HepG2 (cell line): ENCODE measurements around the gene TPD52L2. TPM values are rescaled to one million over a fixed set of nuclear protein-coding genes. Genes with fewer than 3 reads are reported as not detected.

Source experiments
- ARID5B ChIP-seq: IDR thresholded peaks from 2 replicates; pipeline ENCODE4 v1.4.0; 2020; ENCODE audit warnings: mild to moderate bottlenecking, missing genetic modification reagents
- BHLHE40 ChIP-seq: IDR thresholded peaks from 2 replicates; pipeline ENCODE4 v1.6.1; 2011; ENCODE audit warnings: low read length, improper control_type of control experiment
- JDP2 ChIP-seq: sonication (generic); formaldehyde crosslinking; IDR thresholded peaks from 2 replicates; pipeline ENCODE4 v1.8.1; 2022; ENCODE audit warnings: missing genetic modification reagents, borderline replicate concordance
- JUN ChIP-seq: sonication (generic); formaldehyde crosslinking; IDR thresholded peaks from 2 replicates; pipeline ENCODE4 v1.4.0; 2020; ENCODE audit warnings: mild to moderate bottlenecking, missing genetic modification reagents
- KLF9 ChIP-seq: IDR thresholded peaks from 2 replicates; pipeline ENCODE4 v1.6.1; 2016; ENCODE audit warnings: low read depth
- RAD21 ChIP-seq: fragments of 450-650 bp; formaldehyde crosslinking; IDR thresholded peaks from 2 replicates; pipeline ENCODE4 v1.5.0; 2020; ENCODE audit warnings: mild to moderate bottlenecking
- RARG ChIP-seq: sonication (generic); formaldehyde crosslinking; IDR thresholded peaks from 2 replicates; pipeline ENCODE4 v1.4.0; 2020; ENCODE audit warnings: low read depth, mild to moderate bottlenecking, missing genetic modification reagents
- RFXANK ChIP-seq: IDR thresholded peaks from 2 replicates; pipeline ENCODE4 v1.6.1; 2016
- SMC3 ChIP-seq: IDR thresholded peaks from 2 replicates; pipeline ENCODE4 v1.6.1; 2011; ENCODE audit warnings: low read length, improper control_type of control experiment
- SOX5 ChIP-seq: IDR thresholded peaks from 2 replicates; pipeline ENCODE4 v1.6.1; 2016; ENCODE audit warnings: borderline replicate concordance
- STAG1 ChIP-seq: sonication (generic); formaldehyde crosslinking; IDR thresholded peaks from 2 replicates; pipeline ENCODE4 v1.4.0; 2020; ENCODE audit warnings: missing genetic modification reagents
- THAP9 ChIP-seq: sonication (generic); formaldehyde crosslinking; IDR thresholded peaks from 2 replicates; pipeline ENCODE4; 2020; ENCODE audit warnings: missing genetic modification reagents, mild to moderate bottlenecking, borderline replicate concordance
- XRCC5 ChIP-seq: fragments of 200-400 bp; formaldehyde crosslinking; optimal IDR thresholded peaks from 2 replicates; pipeline ENCODE3; 2017; ENCODE audit warnings: mild to moderate bottlenecking, low read length
- ZFP1 ChIP-seq: IDR thresholded peaks from 2 replicates; pipeline ENCODE4 v1.6.1; 2016
- ZNF12 ChIP-seq: sonication (generic); formaldehyde crosslinking; IDR thresholded peaks from 2 replicates; pipeline ENCODE4 v1.5.0; 2020; ENCODE audit warnings: missing genetic modification reagents
- ZNF34 ChIP-seq: sonication (generic); formaldehyde crosslinking; IDR thresholded peaks from 2 replicates; pipeline ENCODE4 v1.4.0; 2020; ENCODE audit warnings: mild to moderate bottlenecking, missing genetic modification reagents, borderline replicate concordance
- ZNF354B ChIP-seq: sonication (generic); formaldehyde crosslinking; IDR thresholded peaks from 2 replicates; pipeline ENCODE4 v1.8.0; 2022; ENCODE audit warnings: mild to moderate bottlenecking, missing genetic modification reagents
- ZNF512B ChIP-seq: sonication (generic); formaldehyde crosslinking; IDR thresholded peaks from 2 replicates; pipeline ENCODE4 v1.5.1; 2020; ENCODE audit warnings: missing genetic modification reagents, mild to moderate bottlenecking, borderline replicate concordance
- ZNF614 ChIP-seq: IDR thresholded peaks from 2 replicates; pipeline ENCODE4 v1.6.1; 2018; ENCODE audit warnings: missing biosample characterization, missing genetic modification reagents, inconsistent platforms, borderline replicate concordance
- ZNF619 ChIP-seq: sonication (generic); formaldehyde crosslinking; IDR thresholded peaks from 2 replicates; pipeline ENCODE4 v1.4.0; 2020; ENCODE audit warnings: mild to moderate bottlenecking, missing genetic modification reagents
- ZNF75D ChIP-seq: sonication (generic); formaldehyde crosslinking; IDR thresholded peaks from 2 replicates; pipeline ENCODE4 v1.8.1; 2023; ENCODE audit warnings: missing genetic modification reagents, mild to moderate bottlenecking, borderline replicate concordance
- ZNF879 ChIP-seq: sonication (generic); formaldehyde crosslinking; IDR thresholded peaks from 2 replicates; pipeline ENCODE4 v1.8.1; 2023; ENCODE audit warnings: missing genetic modification reagents
- polyA plus RNA-seq, 8 experiments: library from polyadenylated mRNA; depleted of rRNA in 3 of 8; stranded (reverse) in 7 of 8; unstranded in 1 of 8; fragments of >200 nt; fragmentation: Illumina TruSeq in 4 of 8; extraction: Trizol in 4 of 8; gene quantifications; 2 replicates each; pipeline versions ENCODE4 v1.2.1 to v1.2.3, GENCODE V29; 2011 to 2016; ENCODE audit warnings: low read depth in 4 of 8, missing spikeins in 1 of 8, mixed read lengths in 1 of 8; ENCODE audit not compliant: insufficient read depth in 1 of 8
- total RNA-seq, 5 experiments: library from RNA; depleted of rRNA; stranded (reverse); fragments of >200 nt; fragmentation: Illumina TruSeq; extraction: Trizol; gene quantifications; 2 replicates each; pipeline ENCODE4 v1.2.3, GENCODE V29; 2016; ENCODE audit warnings: low read depth in 1 of 5

TPD52L2 gene
- total and polyA plus RNA-seq, 2 of the 13 experiments (the other 11 are each of a cell fraction or from before 2014, with no cell fraction given): 156 to 184 TPM

- 0 out of 2 replicates have a peak, but pooled peaks have one; percentile 23 for TF ChIP-seq THAP9
- TF ChIP-seq ZNF512B (CRISPR knock-in tag): no peak
- 0 out of 2 replicates have a peak, but pooled peaks have one; percentile 72 for TF ChIP-seq ZNF34 (CRISPR knock-in tag)
- TF ChIP-seq BHLHE40: peak; percentile 72
- TF ChIP-seq RARG (CRISPR knock-in tag): no peak
- no peak for TF ChIP-seq ZNF12
- peak; percentile 76 for TF ChIP-seq SMC3
- 0 out of 2 replicates have a peak, but pooled peaks have one; percentile 34 for TF ChIP-seq ZNF879 (CRISPR knock-in tag)
- peak; percentile 70 for TF ChIP-seq XRCC5
- TF ChIP-seq ZFP1: 0 out of 2 replicates have a peak, but pooled peaks have one; percentile 13
- TF ChIP-seq JUN (CRISPR knock-in tag): no peak
- TF ChIP-seq ZNF354B (CRISPR knock-in tag): no peak
- peak; percentile 23; the same call in 1 of the 2 replicates for TF ChIP-seq SOX5 (CRISPR knock-in tag)
- TF ChIP-seq RAD21 (CRISPR knock-in tag): peak; percentile 52; the same call in 1 of the 2 replicates
- 0 out of 2 replicates have a peak, but pooled peaks have one; percentile 12 for TF ChIP-seq ARID5B (CRISPR knock-in tag)
- 0 out of 2 replicates have a peak, but pooled peaks have one; percentile 55 for TF ChIP-seq ZNF614 (CRISPR knock-in tag)
- peak; percentile 71 for TF ChIP-seq STAG1 (CRISPR knock-in tag)
- no peak for TF ChIP-seq ZNF75D (CRISPR knock-in tag)
- TF ChIP-seq KLF9 (CRISPR knock-in tag): no peak
- 0 out of 2 replicates have a peak, but pooled peaks have one; percentile 44 for TF ChIP-seq ZNF619
- TF ChIP-seq JDP2 (CRISPR knock-in tag): no peak
- 0 out of 2 replicates have a peak, but pooled peaks have one; percentile 49 for TF ChIP-seq RFXANK (CRISPR knock-in tag)
Observed at GRCh38 chr20:63819224-63819921, 45.7 kb upstream of the TPD52L2 start (continued).
